Ureter (tissue), 1 donor: ENCODE measurements around the gene ALPL. TPM values are rescaled to one million over a fixed set of nuclear protein-coding genes. Genes with fewer than 3 reads are reported as not detected.

Experiments used
- DNase-seq: peaks from one replicate; pipeline ENCODE4 v3.0.0-alpha.2; 2020; ENCODE audit warnings: low spot score
- total RNA-seq: library from RNA; stranded (reverse); gene quantifications from one replicate; pipeline ENCODE4 v1.2.4, GENCODE V29; 2023
- donor health status: DM: yes; HTN: yes; CAD: no.

Gene ALPL
- total RNA-seq, 1 donor from 2014 or later, result 12.9 TPM

DNA sequence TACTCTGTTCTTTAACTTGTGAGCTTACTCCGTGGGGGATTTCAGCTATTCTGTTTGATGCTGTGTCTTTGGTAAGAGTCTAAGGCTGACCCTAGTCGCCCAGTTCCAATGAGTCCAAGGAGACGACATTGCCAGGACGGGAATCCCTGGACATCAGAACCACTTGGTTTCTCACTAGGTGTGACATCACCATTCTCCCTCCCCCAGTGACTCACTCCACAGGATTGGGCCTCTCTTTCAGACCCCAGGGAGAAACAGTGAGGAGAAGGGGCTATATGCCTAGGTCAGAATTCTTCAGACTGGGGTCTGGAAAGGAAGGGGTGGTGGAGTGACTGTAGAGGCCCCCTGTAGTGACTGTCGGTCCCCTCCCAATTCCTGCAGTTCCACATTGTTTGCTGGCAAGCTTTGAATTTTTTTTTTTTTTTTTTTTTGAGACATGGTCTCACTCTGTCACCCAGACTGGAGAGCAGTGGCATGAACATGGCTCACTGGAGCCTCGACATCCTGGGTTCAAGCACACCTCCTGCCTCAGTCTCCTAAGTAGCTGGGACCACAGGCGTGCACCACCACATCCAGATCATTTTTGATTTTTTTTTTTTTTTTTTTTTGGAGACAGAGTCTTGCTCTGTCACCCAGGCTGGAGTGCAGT lies 21.3 kb downstream of the ALPL start:
- DNase-seq, result no peak

DNA sequence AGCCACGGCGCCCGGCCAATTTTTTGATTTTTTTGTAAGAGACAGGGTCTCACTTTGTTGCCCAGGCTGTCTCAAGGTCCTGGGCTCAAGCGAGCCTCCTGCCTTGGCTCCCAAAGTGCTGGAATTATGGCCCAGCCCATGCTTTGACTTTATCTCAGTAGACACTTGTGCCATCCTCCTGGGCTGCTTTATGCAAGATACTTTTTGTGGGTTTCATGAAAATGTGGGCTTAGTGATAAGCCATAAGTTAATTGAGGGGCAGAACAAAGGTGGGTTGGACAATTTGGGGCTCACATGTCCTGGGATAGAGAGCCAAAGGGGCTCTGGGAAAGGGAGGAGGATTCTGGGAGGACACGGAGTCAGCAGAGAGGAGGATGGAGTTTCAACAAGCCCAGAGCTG lies 22.0 kb downstream of the ALPL start:
- no peak for DNase-seq

DNA sequence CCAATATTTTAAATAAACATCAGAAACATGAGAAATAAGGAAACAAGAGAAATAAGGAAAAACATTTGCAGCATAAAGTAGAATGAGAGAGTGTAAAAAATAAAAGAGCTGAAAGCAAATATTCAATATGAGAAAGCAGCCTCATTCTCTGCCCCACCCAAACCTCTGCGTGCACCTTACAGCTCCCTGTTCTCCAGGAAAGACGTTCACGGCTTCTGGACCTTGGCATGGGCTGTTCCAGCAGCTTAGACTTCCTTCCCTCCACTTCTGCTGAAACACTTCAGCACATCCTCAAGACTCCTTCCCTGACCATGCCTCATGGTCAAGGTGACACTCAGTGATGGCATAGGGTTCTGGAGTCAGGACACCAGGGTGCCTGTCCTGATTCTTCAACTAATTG lies 23.3 kb downstream of the ALPL start:
- DNase-seq, result no peak

- no peak for DNase-seq
These were observed 23.8 kb downstream of the ALPL start for GRCh38 chr1:21532992-21533534.

- DNase-seq, result no peak
These were observed 24.9 kb downstream of the ALPL start for GRCh38 chr1:21534146-21534545.

DNA sequence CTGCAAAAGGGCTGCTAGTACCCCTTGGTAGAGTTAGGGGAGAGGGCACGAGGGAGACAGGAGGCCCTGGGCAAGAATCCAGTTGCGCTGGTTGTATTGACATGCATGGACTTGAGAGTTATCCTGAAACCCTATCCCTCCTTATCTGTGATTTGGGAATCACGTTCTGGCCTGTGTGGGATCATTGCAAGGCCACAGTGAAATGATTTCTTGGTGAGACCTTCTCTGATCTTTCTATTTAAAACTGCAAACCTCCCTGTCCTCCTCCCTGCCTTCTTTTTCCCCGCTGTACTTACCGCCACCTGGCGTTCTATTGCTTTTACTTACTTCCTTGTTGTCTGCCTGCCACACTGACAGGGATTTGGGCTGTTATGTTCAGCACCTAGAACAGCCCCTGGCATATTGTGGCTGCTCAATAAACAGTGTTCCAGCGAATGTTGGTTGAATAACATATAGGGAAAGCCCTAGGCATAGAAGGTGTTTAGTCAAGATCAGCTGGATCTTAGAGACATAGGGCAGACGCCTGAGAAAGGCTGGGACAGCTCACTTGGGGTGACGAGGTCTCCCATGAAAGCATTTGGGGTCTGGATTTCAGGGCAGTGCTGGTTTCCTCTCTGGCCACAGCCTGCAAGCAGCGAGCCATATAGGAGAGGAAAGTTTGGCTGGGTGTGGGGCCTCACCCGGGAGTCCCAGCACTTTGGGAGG lies 25.6 kb downstream of the ALPL start:
- DNase-seq, result peak; percentile 62

DNA sequence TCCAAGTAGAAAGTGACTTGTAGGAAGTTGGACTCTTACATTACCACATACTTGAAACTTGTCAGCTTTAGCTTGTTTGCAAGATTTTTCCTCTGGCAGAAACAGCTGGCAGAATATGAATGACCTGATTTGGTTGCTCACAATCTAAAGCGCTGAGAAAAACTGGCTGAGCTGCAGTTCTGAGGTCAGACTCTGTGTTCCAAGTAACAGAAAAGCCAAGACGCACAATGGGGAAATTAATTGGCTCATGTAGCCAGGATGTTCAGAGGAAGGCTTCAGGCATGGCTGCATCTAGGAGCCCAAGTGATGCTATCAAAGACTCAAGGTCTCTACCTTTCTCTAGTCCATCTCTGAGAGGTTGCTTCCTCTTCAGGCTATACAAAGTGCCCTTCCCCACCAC lies 27.0 kb downstream of the ALPL start:
- no peak for DNase-seq

- DNase-seq, result no peak
These were observed 28.3 kb downstream of the ALPL start for GRCh38 chr1:21537511-21537931.

- no peak for DNase-seq
These were observed 28.9 kb downstream of the ALPL start for GRCh38 chr1:21537932-21538630.

- DNase-seq, result no peak
These were observed 30.7 kb downstream of the ALPL start for GRCh38 chr1:21539933-21540332.

DNA sequence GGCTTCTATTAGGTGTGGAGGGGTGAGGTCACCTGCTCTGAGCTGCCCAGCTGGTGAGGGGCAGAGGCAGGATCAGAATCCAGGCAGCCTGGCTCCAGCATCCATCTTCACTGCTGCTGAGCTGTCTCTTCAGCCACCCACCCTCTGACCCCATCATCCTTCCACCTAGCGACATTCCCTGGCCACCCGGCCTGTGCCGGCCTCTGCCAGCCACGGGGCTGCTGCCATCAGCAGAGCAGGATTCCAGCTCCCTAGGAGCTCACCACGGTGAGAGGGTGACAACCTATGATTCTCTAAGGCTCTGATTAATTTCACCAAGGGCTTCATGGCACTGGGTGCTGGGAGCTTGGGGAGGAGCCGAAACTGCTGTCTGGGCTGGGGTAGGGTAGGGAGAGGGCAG lies 32.1 kb downstream of the ALPL start:
- DNase-seq, result no peak

DNA sequence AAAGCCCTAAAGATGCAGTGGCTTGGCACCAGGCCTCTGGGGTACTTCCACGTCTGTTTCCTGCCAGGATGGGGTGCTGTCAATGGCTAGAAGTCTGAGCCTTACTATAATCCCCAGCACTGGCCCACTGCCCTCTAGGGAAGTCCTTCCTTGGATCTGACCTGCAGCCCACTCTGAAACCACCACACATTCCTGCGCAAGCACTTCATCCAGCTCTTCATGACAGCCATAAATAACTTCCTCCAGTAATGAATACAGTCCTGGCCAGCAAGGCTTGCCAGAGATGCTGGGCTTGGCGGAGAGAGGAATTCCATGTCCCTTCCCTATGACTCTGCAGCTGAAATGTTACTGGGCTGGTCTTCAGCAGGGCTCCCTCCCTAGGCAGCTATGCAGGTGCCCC lies 32.6 kb downstream of the ALPL start:
- DNase-seq, result no peak

GRCh38 chr1:21543598-21543997 lies 34.4 kb downstream of the ALPL start:
- DNase-seq, result no peak

DNA sequence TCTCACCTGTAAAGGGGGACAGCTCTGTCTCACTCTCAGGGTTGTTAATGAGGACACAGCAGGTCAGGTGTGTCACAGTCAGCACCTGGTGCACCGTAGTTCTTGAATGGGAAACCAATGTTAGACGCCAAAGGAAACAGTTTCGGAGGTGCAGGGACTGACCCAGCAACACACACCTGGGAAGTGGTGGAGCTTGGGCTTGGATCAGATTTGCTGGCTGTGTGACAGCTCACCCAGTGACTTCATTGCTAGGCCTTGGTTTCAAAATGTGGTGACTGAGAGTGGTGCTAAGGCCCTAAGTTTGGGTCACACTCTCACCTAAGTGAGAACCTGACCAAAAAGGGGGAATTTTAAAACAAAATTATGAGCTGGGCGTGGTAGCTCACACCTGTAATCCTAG lies 34.9 kb downstream of the ALPL start:
- no peak for DNase-seq

DNA sequence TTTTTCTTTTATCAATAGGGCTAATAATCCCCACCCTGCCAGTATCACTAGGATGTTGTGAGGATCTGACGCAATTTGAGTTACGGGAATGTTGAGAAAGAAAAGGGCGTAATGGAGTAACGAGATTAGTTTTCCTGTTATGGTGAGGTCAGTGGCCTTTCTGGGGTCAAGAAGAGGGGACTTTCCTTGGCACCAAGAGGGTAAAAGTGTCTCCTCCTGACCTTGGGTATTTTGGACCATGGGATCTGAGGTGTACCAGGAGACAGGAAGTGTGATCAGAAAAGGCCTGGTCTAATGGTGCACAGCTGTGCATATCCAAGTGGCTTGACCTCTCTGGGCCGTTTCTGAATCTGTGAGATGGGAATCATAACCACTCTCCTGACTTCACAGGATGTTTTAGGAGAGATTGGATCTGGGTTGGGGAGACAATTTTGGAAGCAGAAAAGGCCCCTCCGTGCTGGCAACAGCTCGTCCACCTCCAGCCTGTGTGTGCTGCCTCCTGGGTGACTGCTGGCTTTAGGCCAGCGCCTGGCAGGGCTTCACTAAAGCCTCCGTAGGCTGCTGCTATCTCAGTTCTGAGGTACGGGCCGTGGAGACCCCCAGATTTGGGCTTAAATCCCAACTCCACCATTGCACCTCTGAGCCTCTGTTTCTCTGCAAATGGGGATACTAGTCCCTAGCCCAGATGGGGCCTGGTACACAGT lies 37.1 kb downstream of the ALPL start:
- no peak for DNase-seq

GRCh38 chr1:21547876-21548275 lies 38.7 kb downstream of the ALPL start:
- DNase-seq, result no peak

DNA sequence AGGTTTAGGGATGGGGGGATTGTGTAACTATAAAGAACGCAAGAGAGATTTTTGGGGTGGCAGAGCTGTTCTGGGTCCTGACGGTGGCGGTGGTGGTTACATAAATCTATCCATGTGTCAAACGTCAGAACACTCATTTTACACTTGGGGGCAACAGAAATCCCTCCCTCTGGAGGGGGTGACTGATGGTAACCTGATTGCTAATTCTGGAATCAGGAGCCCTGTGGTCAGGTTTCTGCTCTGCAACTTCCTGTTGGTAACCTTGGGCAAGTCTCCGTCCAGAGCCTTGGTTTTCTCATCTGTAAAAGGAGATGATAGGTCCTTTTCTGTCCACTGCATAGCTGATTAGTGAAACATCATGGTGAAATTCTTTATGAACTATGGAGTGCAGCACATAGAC lies 40.9 kb downstream of the ALPL start:
- DNase-seq, result no peak

DNA sequence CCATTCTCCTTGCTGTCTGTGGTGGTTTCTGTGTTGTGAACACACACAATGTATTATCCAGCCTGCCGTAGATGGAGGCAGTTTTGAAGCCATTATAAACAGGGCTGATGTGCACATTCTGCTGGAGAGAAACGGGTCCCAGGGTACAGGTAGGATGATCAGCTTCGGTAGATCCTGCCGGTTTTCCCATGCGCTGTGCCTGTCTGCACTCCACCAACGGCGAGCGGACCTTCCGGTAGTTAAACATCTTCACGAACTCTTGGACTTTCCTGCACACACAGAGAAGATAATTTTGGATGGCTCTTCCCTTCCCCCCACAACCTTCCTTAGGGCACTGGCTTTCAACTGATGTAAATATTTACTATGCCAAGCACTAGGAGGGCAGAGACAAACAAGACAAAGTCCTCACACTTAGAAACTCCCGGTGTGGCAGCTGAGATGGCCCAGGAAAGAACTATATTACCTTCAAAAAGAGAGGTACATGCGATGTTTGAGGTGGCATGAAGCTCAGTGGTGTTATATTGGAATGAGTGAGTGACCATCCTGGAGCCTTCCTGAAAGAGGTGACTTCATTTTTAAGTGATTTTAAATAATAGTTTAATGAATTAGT lies 41.7 kb downstream of the ALPL start:
- DNase-seq, result no peak

- DNase-seq, result no peak
These were observed 43.5 kb downstream of the ALPL start for GRCh38 chr1:21552715-21553114.

- DNase-seq, result no peak
These were observed 44.1 kb downstream of the ALPL start for GRCh38 chr1:21553116-21553926.
